Measurements from ENCODE around the gene PARVA.

- TF ChIP-seq GATA2 (IDR thresholded peaks at IDR 0.05; ENCODE audit: low read depth, low read length) (no peak), GATA3 (IDR thresholded peaks at IDR 0.05; ENCODE audit: low read depth, low read length) (no peak)
Measured at GRCh38 chr11:12459865-12460444, 82.6 kb downstream of the PARVA start.
